22Rv1 (cell line): ENCODE measurements around the gene NTRK3.

Experiments
- CTCF ChIP-seq: fragments of 450-650 bp; IDR thresholded peaks from 2 replicates; pipeline ENCODE4 v1.5.1; 2017; ENCODE audit warnings: mild to moderate bottlenecking
- ZFX ChIP-seq: fragments of 450-650 bp; IDR thresholded peaks from 2 replicates; pipeline ENCODE4 v1.6.1; 2017; ENCODE audit warnings: antibody characterized with exemption, borderline replicate concordance

- no peak for TF ChIP-seq CTCF
- no peak for TF ChIP-seq ZFX
Observed at GRCh38 chr15:88104357-88104756, 152.2 kb downstream of the NTRK3 start.
